ENCODE results near the gene CORO2A.

GRCh38 chr9:98083061-98083501 is 109.4 kb downstream of the CORO2A start:
- TF ChIP-seq, protein P1, sequence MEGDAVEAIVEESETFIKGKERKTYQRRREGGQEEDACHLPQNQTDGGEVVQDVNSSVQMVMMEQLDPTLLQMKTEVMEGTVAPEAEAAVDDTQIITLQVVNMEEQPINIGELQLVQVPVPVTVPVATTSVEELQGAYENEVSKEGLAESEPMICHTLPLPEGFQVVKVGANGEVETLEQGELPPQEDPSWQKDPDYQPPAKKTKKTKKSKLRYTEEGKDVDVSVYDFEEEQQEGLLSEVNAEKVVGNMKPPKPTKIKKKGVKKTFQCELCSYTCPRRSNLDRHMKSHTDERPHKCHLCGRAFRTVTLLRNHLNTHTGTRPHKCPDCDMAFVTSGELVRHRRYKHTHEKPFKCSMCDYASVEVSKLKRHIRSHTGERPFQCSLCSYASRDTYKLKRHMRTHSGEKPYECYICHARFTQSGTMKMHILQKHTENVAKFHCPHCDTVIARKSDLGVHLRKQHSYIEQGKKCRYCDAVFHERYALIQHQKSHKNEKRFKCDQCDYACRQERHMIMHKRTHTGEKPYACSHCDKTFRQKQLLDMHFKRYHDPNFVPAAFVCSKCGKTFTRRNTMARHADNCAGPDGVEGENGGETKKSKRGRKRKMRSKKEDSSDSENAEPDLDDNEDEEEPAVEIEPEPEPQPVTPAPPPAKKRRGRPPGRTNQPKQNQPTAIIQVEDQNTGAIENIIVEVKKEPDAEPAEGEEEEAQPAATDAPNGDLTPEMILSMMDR (IDR thresholded peaks at IDR 0.05) = no peak
- TF ChIP-seq POLR2A (IDR thresholded peaks at IDR 0.05) (no peak), POLR2AphosphoS5 (IDR thresholded peaks at IDR 0.05) (no peak)
